Muscle of leg (tissue), 11 donors: Measurements from ENCODE around the gene ACBD3. TPM values are rescaled to one million over a fixed set of nuclear protein-coding genes. Genes with fewer than 3 reads are reported as not detected.
A peak's percentile ranks its signal among the peaks of the same experiment; 100 is the strongest.

Experiments
- DNase-seq: peaks from one replicate; pipeline ENCODE4 v3.0.0; 2013
- H3K27ac ChIP-seq: one replicate; pipeline ENCODE4 v1.5.1; 2013; ENCODE audit warnings: mild to moderate bottlenecking, low read length, control low read depth
- H3K27me3 ChIP-seq: one replicate; pipeline ENCODE4 v1.6.1; 2013; ENCODE audit warnings: low read length; ENCODE audit not compliant: control insufficient read depth, insufficient read depth
- H3K36me3 ChIP-seq: one replicate; pipeline ENCODE4 v1.6.1; 2013; ENCODE audit warnings: low read length; ENCODE audit not compliant: control insufficient read depth, insufficient read depth
- H3K4me1 ChIP-seq: one replicate; pipeline ENCODE4 v1.6.1; 2013; ENCODE audit warnings: low read length; ENCODE audit not compliant: control insufficient read depth, insufficient read depth
- H3K4me3 ChIP-seq: one replicate; pipeline ENCODE4 v1.5.1; 2013; ENCODE audit warnings: low read length, control low read depth
- H3K9me3 ChIP-seq: replicated peaks from 2 replicates; pipeline ENCODE4 v1.6.1; 2013; ENCODE audit warnings: low read depth, low read length; ENCODE audit not compliant: control insufficient read depth
- WGBS: methylation state at CpG from one replicate; pipeline ENCODE4 v1.1.5; 2013; ENCODE audit warnings: missing lambda C conversion rate; ENCODE audit not compliant: insufficient coverage; 5-methylcytosine and 5-hydroxymethylcytosine counted together
- polyA plus RNA-seq, 8 donors: library from polyadenylated mRNA; unstranded; fragments of 120-200 nt; gene quantifications; one replicate each; pipeline versions ENCODE4 v1.2.1 to v1.2.3, GENCODE V29; 2013; ENCODE audit warnings: inconsistent platforms in 1 of 8, low replicate concordance in 1 of 8; ENCODE audit not compliant: insufficient read length in 8 of 8, insufficient read depth in 1 of 8
- total RNA-seq: library from RNA; stranded (reverse); fragments of 120-200 nt; gene quantifications from one replicate; pipeline ENCODE4 v1.2.4, GENCODE V29; 2013

The ACBD3 gene
- total and polyA plus RNA-seq, 9 donors = 32.8 to 66.6 (median 58.5) TPM

DNA sequence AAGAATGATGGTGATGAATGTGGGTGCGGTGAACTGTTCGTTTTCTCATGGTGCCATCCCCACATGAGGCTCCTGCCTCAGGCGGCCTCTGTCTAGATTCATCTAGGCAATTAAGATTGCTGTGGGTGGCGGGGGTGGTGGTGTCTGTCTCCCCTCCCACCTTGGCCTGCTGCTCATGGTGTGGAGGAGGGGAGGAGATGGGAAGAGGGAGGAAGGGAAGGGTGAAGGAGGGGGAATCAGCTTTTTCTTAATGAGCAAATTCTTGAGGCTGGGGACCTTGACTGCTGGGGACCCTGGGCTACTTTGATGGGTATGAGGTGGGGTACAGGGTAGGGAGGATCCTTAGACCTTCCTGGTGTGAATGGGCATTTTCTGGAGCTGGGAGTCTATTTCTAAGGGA is 68.2 kb downstream of the ACBD3 start:
- Histone ChIP-seq H3K9me3 (no peaks in the 10 kb centered on the region), H3K27me3 (peaks cover 8% of the 10 kb centered on the region), H3K27ac (no peak overlapping the region), H3K4me1 (peaks cover 10% of the 10 kb centered on the region), H3K36me3 (no peaks in the 10 kb centered on the region), H3K4me3 (no peak overlapping the region)
- no CpG with 5 or more reads among the region's 4 CpGs for WGBS
- DNase-seq = no peak

DNA sequence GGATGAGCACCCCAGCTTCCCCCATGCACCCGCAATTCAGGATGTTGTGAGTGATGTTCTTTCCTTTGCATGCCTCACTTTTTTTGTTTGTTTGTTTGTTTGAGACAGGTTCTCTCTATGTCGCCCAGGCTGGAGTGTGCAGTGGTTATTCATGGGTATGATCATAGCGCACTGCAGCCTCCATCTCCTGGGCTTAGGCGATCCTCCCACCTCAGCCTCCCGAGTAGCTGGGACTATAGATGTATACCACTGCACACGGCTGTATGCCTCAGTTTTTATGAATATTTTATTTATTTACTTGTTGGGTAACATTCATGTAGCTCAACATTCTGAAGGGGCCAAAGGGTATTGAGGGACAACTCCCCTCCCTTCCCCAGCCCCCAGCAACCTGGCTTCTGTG is 69.2 kb downstream of the ACBD3 start:
- no peak overlapping the region for H3K4me3 ChIP-seq
- no peak overlapping the region for H3K27ac ChIP-seq
- no peaks in the 10 kb centered on the region for H3K36me3 ChIP-seq
- no peaks in the 10 kb centered on the region for H3K9me3 ChIP-seq
- H3K27me3 ChIP-seq = peaks cover 2% of the 10 kb centered on the region
- WGBS = no CpG with 5 or more reads among the region's 6 CpGs
- no peak for DNase-seq
- H3K4me1 ChIP-seq = peaks cover 9% of the 10 kb centered on the region

DNA sequence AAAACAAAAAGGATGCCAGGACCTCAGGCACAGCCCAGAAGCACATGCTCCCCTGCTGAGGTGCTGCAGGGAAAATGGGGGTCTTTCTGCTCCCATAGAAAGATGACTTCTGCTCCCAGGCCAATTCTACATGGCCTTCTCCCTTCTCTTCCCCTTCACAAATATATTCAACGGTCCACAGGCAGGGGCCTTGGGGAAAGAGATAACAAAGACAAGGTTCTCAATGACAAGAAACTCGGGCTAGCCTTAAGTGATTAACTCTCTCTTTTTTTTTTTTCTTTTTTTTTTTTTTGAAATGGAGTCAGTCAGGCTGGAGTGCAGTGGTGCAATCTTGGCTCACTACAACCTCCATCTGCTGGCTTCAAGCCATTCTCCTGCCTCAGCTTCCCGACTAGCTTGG is 69.9 kb downstream of the ACBD3 start:
- Histone ChIP-seq H3K4me3 (no peak overlapping the region), H3K36me3 (no peaks in the 10 kb centered on the region), H3K4me1 (peaks cover 15% of the 10 kb centered on the region), H3K27me3 (peaks cover 2% of the 10 kb centered on the region), H3K27ac (no peak overlapping the region), H3K9me3 (no peaks in the 10 kb centered on the region)
- DNase-seq = no peak
- WGBS = 86% methylated on average over 1 of the region's 3 CpGs

DNA sequence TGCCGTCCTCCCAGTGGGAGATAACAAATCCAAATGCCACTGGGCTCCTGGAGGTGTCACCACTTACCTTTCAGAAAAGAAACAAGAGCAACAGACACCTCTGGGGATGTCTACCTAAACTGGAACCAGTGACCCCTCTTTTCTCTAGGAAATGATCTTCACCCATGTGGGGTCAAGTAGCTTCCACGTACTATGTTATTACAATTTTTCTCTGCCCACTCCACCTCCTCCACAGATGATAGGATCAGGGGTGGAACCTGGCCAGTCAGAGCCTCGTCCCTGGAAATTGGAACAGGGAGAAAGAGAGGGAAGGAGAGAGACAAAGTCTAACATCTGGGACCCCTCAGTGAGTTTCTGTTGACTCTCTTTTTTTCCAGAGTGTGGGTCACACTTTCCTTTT is 73.9 kb downstream of the ACBD3 start:
- Histone ChIP-seq H3K27me3 (no peaks in the 10 kb centered on the region), H3K27ac (peak overlapping the region; percentile 74), H3K9me3 (no peaks in the 10 kb centered on the region), H3K4me3 (no peak overlapping the region), H3K4me1 (peaks cover 34% of the 10 kb centered on the region), H3K36me3 (no peaks in the 10 kb centered on the region)
- no peak for DNase-seq
- 62% methylated on average over 2 of the region's 3 CpGs for WGBS

DNA sequence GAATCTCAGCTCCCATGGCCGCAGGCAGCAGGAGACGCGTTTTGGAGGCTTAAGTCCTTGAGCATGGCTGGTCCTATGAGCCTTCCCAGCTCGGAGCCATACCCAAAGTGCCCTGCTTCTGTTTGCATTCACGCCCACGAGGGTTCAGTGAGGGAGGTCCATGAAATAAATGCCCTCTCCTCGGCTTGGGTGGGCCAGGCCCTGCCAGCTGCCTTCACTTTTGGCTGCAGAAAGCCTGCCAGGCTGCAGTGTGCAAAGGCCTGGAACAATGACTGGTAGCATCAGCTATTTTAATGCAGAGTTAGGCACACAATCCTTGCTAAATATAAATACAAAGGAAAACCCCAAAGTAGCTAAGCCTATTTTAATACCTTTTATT is 74.7 kb downstream of the ACBD3 start:
- 56% methylated on average over 7 of the region's 7 CpGs for WGBS
- H3K27me3 ChIP-seq = no peaks in the 10 kb centered on the region
- peaks cover 34% of the 10 kb centered on the region for H3K4me1 ChIP-seq
- H3K27ac ChIP-seq = peak overlapping the region; percentile 97
- H3K4me3 ChIP-seq = no peak overlapping the region
- H3K36me3 ChIP-seq = no peaks in the 10 kb centered on the region
- peak; percentile 73 for DNase-seq
- no peaks in the 10 kb centered on the region for H3K9me3 ChIP-seq

DNA sequence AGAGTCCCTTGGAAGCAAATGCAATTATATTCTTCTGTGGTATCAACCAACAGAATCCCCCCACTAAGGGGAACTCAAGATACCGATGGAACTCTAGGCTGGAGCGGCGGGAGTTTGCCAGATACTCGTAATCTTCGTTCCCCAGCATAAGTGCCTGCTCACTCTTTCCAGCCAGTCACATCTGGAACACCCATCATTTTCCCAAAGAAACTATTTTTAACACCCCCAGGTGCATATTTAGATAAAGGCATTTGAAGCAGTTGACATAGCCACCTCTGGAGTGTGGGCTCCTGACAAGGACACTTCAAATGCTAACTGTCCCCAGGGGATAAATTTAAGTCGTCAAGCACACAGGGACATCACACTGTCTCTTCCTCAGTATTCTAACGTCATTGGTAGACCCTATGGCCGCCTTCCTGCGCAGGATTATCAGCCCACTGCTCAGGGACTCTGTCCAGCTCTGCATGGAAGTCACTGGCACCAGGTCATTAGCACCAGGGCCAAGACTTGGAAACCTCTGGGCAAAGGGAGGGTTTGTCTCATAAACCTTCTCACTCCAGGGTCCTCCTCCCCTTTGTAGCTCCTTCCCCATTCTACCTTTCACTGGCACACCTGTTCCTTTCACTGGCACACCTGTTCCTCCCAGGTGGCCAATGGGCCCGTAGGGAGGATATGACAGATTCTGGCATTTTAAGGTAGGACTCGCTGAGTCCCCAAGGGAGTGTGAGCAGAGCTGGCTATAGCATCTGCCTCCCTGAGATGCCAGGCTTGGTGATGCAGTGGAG is 75.3 kb downstream of the ACBD3 start:
- DNase-seq = peak; percentile 70
- whole genome bisulfite sequencing = 45% methylated on average over 4 of the region's 11 CpGs
- H3K27me3 ChIP-seq = no peaks in the 10 kb centered on the region
- H3K9me3 ChIP-seq = no peaks in the 10 kb centered on the region
- peak overlapping the region; percentile 53 for H3K4me3 ChIP-seq
- peaks cover 34% of the 10 kb centered on the region for H3K4me1 ChIP-seq
- no peaks in the 10 kb centered on the region for H3K36me3 ChIP-seq
- H3K27ac ChIP-seq = peak overlapping the region; percentile 97

DNA sequence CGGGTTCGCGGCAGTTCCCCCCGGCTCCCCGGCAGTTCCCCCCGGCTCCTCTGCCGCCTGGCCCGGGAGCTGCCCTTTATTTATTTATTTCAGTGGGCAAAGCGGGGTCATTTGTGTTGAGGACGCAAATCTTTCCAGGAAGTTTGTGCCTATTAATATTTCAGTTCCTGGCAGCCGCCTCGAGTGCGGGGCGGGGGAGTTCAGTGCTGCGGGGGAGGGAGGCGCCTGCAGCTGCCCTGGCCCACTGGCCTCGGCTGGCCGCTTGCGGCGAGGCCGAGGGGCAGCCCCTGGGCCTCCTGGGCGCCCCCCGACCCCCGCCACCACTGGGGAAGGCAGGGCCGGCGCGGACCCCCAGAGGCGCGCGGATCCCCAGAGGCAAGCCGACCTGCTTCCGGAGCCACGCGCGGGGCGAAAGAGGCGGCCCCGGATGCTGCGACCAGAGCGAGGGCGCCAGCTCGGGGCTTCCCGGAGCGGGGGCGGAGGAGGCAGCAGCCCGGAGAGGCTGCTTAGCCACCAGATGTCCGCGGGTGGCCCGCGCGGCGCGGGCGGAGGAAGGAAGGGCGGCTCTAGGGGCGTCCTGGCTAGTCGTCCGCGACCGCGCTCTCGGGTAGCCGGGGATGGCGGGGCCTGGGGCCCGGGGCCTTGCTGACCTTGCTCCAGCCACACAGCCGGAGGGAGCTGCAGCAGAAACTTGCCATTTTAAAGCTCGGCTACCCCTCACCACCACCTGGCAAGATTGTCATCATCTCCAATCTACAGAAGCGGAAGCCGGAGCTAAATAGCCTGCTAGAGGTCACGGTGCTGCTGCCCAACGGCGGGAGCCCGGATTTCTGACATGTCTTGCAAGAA is 76.1 kb downstream of the ACBD3 start:
- Histone ChIP-seq H3K36me3 (no peaks in the 10 kb centered on the region), H3K27ac (peak overlapping the region; percentile 97), H3K4me3 (peak overlapping the region; percentile 53), H3K9me3 (no peaks in the 10 kb centered on the region), H3K27me3 (no peaks in the 10 kb centered on the region), H3K4me1 (peaks cover 34% of the 10 kb centered on the region)
- DNase-seq = peak; percentile 93
- under 1% methylated on average over 69 of the region's 73 CpGs for WGBS

DNA sequence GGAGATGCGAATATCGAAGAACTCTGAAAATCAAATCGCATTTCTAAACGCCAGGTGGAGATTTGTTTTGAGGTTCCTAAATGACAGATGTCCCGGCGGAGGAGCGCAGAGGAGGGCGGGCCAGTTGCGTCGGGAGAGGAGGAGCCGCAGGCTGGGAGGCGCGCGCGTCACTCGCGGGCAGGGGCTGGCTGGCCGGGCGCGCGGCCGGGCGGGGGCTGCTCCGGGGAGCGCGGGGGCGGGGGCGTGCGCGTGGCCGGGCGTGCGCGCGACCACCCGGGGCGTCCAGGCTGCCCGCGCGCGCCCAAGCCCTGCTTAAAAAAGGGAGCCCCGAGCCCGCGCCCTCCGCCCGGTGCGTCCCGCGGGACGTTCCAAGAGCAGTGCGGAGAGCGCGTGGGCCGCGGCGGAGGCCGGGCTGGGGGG is 76.7 kb downstream of the ACBD3 start:
- Histone ChIP-seq H3K9me3 (no peaks in the 10 kb centered on the region), H3K27ac (peak overlapping the region; percentile 100), H3K27me3 (no peaks in the 10 kb centered on the region), H3K36me3 (no peaks in the 10 kb centered on the region), H3K4me3 (peak overlapping the region; percentile 72), H3K4me1 (peaks cover 34% of the 10 kb centered on the region)
- peak; percentile 96 for DNase-seq
- WGBS = under 1% methylated on average over 53 of the region's 57 CpGs

DNA sequence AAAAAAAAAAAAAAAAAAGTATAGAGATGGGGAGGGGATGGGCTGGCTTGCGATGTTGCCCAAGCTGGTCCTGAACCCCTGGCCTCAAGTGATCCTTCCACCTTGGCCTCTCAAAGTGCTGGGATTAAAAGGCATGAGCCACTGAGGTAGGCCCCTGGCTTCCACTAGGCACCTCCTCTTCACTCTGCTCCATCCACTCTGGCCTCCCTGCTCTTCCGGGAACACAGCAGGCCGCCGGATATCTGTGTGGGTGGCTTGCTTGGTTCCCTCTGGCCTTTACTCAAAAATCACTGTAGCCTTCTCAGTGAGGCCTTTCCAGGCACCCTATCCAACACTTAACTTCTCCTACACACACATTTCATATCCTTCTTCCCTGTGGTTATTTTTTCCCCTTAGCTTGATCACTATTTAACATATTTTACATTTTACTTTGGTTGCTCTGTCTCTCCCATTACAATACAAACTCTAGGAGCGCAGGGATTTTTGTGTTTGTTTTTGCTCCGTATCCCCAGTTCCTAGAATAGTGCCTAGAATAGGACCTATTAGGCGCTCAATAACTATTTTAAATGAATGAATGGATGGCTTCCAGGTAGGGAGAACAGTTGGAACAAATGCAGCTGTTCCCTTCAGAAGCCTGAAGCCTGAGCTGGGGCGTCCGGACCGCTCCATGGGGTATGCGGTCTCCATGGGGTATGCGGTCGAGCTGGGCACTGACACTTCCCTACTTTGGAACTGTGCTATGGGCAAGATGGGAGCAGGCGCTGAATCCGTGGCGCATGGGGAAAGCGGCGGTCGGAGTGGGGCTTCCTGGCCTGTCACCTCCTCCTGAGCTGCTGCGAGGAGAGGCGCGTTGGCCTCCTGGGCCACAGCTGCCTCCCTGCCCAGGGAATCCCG is 77.4 kb downstream of the ACBD3 start:
- Histone ChIP-seq H3K4me1 (peaks cover 37% of the 10 kb centered on the region), H3K4me3 (peak overlapping the region; percentile 72), H3K27me3 (no peaks in the 10 kb centered on the region), H3K9me3 (no peaks in the 10 kb centered on the region), H3K36me3 (no peaks in the 10 kb centered on the region), H3K27ac (peak overlapping the region; percentile 100)
- WGBS = 6% methylated on average over 19 of the region's 23 CpGs
- DNase-seq = peak; percentile 84
